Thymus (tissue), 11 donors: ENCODE data around the gene WDR7. TPM values are rescaled to one million over a fixed set of nuclear protein-coding genes. Genes with fewer than 3 reads are reported as not detected.

ENCODE experiments used
- DNase-seq, 9 donors: peaks; one replicate each; pipeline ENCODE4 v3.0.0-alpha.2; 2013; ENCODE audit warnings: low spot score in 9 of 9, low read depth in 6 of 9, missing footprints in 1 of 9
- H3K27ac ChIP-seq, 2 donors: one replicate each; pipeline ENCODE4 v1.5.1; 2013; ENCODE audit warnings: control low read depth in 1 of 2, low read depth in 1 of 2, low read length in 1 of 2, mild to moderate bottlenecking in 1 of 2, moderate library complexity in 1 of 2
- H3K27me3 ChIP-seq, 2 donors: one replicate each; pipeline ENCODE4 v1.5.1; 2013; ENCODE audit warnings: low read length in 1 of 2; ENCODE audit not compliant: control insufficient read depth in 2 of 2, insufficient read depth in 1 of 2
- H3K36me3 ChIP-seq, 2 donors: one replicate each; pipeline ENCODE4 v1.5.1; 2013; ENCODE audit warnings: low read length in 1 of 2, mild to moderate bottlenecking in 1 of 2, moderate library complexity in 1 of 2; ENCODE audit not compliant: control insufficient read depth in 2 of 2, insufficient read depth in 2 of 2
- H3K4me1 ChIP-seq, 2 donors: one replicate each; pipeline ENCODE4 v1.5.1; 2013; ENCODE audit warnings: low read length in 2 of 2; ENCODE audit not compliant: control insufficient read depth in 2 of 2, insufficient read depth in 2 of 2
- H3K4me3 ChIP-seq, 2 donors: one replicate each; pipeline ENCODE4 v1.5.1; 2013; ENCODE audit warnings: low read length in 2 of 2, control low read depth in 1 of 2, mild to moderate bottlenecking in 1 of 2
- H3K9me3 ChIP-seq, 2 donors: one replicate each; pipeline ENCODE4 v1.5.1; 2013; ENCODE audit warnings: low read length in 1 of 2, mild to moderate bottlenecking in 1 of 2; ENCODE audit not compliant: control insufficient read depth in 2 of 2, insufficient read depth in 1 of 2
- WGBS: extraction: QIAGEN DNeasy Blood & Tissue Kit; methylation state at CpG from one replicate; pipeline ENCODE4 v1.1.7; 2013; 5-methylcytosine and 5-hydroxymethylcytosine counted together
- polyA plus RNA-seq: library from polyadenylated mRNA; stranded (reverse); fragments of 200-250 nt; gene quantifications from one replicate; pipeline ENCODE4 v1.2.3, GENCODE V29; 2013
- total RNA-seq: library from RNA; stranded (reverse); fragments of 120-200 nt; gene quantifications from one replicate; pipeline ENCODE4 v1.2.4, GENCODE V29; 2013
- donor health status: healthy.

WDR7 gene
- total and polyA plus RNA-seq, 2 donors = 9.0 to 20.5 TPM

DNA sequence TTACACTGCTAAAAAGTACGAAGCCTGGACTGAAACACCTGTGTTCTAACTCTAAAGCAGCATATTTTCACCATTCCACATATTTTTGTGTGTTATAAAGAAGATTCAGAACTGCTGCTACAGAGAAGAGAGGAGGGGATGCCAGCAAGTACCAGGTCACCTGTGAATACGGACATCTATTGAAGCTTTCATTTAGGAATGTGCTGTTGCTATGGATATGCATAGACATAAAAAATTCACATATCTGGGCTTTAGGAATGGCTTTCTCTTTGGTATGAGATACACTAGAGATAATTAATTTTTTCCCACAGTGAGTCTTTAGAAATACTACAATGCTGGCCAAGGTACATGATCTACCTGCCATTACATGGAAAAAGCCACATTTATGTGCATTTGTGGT lies 238.5 kb downstream of the WDR7 start:
- no peak overlapping the region for H3K4me3 ChIP-seq
- H3K9me3 ChIP-seq = no peaks in the 10 kb centered on the region
- H3K4me1 ChIP-seq = no peaks in the 10 kb centered on the region
- no peak overlapping the region for H3K27ac ChIP-seq
- H3K27me3 ChIP-seq = no peaks in the 10 kb centered on the region
- 96% methylated on average over 2 of the region's 2 CpGs for WGBS
- no peaks in the 10 kb centered on the region for H3K36me3 ChIP-seq
- no peak for DNase-seq

GRCh38 chr18:56890632-56891031 lies 239.5 kb downstream of the WDR7 start:
- Histone ChIP-seq H3K36me3 (no peaks in the 10 kb centered on the region), H3K4me3 (no peak overlapping the region), H3K27me3 (no peaks in the 10 kb centered on the region), H3K27ac (no peak overlapping the region), H3K9me3 (no peaks in the 10 kb centered on the region), H3K4me1 (no peaks in the 10 kb centered on the region)
- WGBS = 94% methylated on average over 1 of the region's 1 CpG
- DNase-seq = no peak

DNA sequence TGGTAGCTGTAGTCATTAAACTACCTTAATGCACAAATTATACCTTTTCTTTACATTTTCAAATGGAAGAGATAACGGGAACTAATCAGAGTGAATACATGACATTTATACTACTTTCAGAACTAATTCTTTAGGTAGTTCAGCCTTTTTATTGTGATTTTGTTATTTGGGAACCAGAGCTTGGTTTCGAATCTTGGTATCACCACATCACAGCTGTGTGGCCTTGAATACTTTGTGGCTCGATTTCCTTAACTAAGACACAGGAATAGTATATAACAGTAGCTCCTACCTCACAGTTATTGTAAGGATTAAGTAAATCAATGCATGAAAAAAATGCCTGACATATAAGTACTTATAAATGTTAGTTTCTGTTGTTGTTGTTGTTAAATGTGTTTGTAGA lies 240.0 kb downstream of the WDR7 start:
- Histone ChIP-seq H3K4me1 (no peaks in the 10 kb centered on the region), H3K27me3 (no peaks in the 10 kb centered on the region), H3K9me3 (no peaks in the 10 kb centered on the region), H3K36me3 (no peaks in the 10 kb centered on the region), H3K4me3 (no peak overlapping the region), H3K27ac (no peak overlapping the region)
- 97% methylated on average over 3 of the region's 3 CpGs for WGBS
- no peak for DNase-seq

GRCh38 chr18:56891870-56892269 lies 240.7 kb downstream of the WDR7 start:
- no peaks in the 10 kb centered on the region for H3K36me3 ChIP-seq
- no peaks in the 10 kb centered on the region for H3K27me3 ChIP-seq
- WGBS = 99% methylated on average over 1 of the region's 1 CpG
- no peaks in the 10 kb centered on the region for H3K9me3 ChIP-seq
- no peak for DNase-seq
- H3K4me1 ChIP-seq = no peaks in the 10 kb centered on the region
- no peak overlapping the region for H3K27ac ChIP-seq
- H3K4me3 ChIP-seq = no peak overlapping the region

DNA sequence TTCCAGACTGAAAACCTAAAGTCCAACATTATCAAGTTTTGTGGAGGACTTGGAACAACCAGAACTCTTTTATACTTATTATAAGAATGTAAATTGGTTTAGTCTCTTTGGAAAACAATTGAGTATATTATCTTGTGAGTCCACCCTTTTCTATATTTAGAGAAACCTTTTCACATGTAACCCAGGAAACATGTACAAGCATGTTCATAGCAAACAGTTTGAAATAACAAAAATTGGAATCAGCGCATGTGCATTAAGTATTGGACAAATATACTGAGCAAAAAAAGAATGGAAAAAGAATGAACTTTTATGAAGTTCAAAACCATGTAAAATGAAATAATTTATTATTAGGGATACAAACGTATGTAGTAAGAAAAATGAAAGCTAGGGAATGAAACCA lies 246.0 kb downstream of the WDR7 start:
- WGBS = 50% methylated on average over 2 of the region's 2 CpGs
- Histone ChIP-seq H3K36me3 (no peaks in the 10 kb centered on the region), H3K9me3 (no peaks in the 10 kb centered on the region), H3K4me3 (no peak overlapping the region), H3K4me1 (no peaks in the 10 kb centered on the region), H3K27me3 (no peaks in the 10 kb centered on the region), H3K27ac (no peak overlapping the region)
- no peak for DNase-seq

- DNase-seq = no peak
- H3K4me3 ChIP-seq = no peak overlapping the region
- no peaks in the 10 kb centered on the region for H3K9me3 ChIP-seq
- H3K27ac ChIP-seq = no peak overlapping the region
- WGBS = 99% methylated on average over 1 of the region's 1 CpG
- no peaks in the 10 kb centered on the region for H3K36me3 ChIP-seq
- H3K4me1 ChIP-seq = no peaks in the 10 kb centered on the region
- H3K27me3 ChIP-seq = no peaks in the 10 kb centered on the region
Measured at GRCh38 chr18:56899660-56900059, 248.5 kb downstream of the WDR7 start.

- Histone ChIP-seq H3K27me3 (no peaks in the 10 kb centered on the region), H3K36me3 (no peaks in the 10 kb centered on the region), H3K27ac (no peak overlapping the region), H3K4me1 (no peaks in the 10 kb centered on the region), H3K9me3 (no peaks in the 10 kb centered on the region), H3K4me3 (no peak overlapping the region)
- DNase-seq = peak in 1 of 9 donors; percentile 17
- WGBS = 88% methylated on average over 7 of the region's 7 CpGs
Measured at GRCh38 chr18:56900195-56901094, 249.3 kb downstream of the WDR7 start.

GRCh38 chr18:56901919-56902318 lies 250.8 kb downstream of the WDR7 start:
- H3K27ac ChIP-seq = no peak overlapping the region
- no peak overlapping the region for H3K4me3 ChIP-seq
- WGBS = over 99% methylated on average over 2 of the region's 2 CpGs
- H3K4me1 ChIP-seq = no peaks in the 10 kb centered on the region
- H3K9me3 ChIP-seq = no peaks in the 10 kb centered on the region
- H3K27me3 ChIP-seq = no peaks in the 10 kb centered on the region
- no peak for DNase-seq
- no peaks in the 10 kb centered on the region for H3K36me3 ChIP-seq

DNA sequence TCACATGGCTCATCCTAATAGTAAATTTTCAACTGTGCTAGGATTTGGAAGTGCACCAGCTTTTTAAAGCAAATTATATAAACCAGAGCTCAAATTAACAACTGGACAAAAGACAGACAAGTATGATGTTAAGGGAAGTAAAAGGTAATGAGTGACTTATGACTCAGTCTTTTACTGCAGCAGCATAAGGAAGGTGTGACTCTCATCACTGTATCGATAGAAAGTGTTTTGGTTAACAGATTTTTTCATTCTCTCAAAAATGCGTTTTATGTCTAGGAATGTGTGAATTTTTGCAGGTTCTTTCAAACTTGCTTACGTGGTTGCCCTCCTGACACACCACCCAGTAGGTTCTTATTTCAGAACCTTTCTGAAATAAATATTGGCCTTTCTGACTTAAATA lies 251.5 kb downstream of the WDR7 start:
- no peak overlapping the region for H3K27ac ChIP-seq
- DNase-seq = no peak
- no peak overlapping the region for H3K4me3 ChIP-seq
- H3K9me3 ChIP-seq = no peaks in the 10 kb centered on the region
- no peaks in the 10 kb centered on the region for H3K4me1 ChIP-seq
- WGBS = 96% methylated on average over 3 of the region's 3 CpGs
- H3K27me3 ChIP-seq = no peaks in the 10 kb centered on the region
- H3K36me3 ChIP-seq = no peaks in the 10 kb centered on the region
